ENCODE data around the gene SH3RF1. TPM values are rescaled to one million over a fixed set of nuclear protein-coding genes. Genes with fewer than 3 reads are reported as not detected.

Gene SH3RF1
- total RNA-seq, 2 donors from 2014 or later = 0.43 to 0.82 TPM

DNA sequence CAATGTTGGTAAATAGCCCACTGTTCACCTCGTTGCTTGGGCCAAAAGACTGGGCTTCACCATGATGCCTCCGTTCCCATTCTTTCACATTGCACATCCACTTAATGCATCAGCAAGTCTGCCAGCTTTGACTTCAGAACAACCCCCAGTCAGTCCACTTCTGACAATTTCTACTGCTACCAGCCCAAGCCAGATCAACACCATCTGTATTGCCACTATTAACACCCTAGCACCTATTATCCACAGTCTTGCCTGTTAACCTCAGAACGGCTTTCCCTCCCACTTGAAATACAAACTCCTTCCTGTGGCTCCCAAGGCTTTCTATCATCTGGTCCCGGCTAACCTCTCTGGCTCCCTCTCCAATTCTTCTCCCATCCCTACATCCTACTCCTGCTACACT lies 95.7 kb downstream of the SH3RF1 start:
- ATAC-seq (no peak), DNase-seq (ENCODE audit: low spot score in 2 of 2) (no peak)
- H3K36me3 Mint-ChIP-seq = no peaks in the 10 kb centered on the region
- no peaks in the 10 kb centered on the region for H3K9me3 Mint-ChIP-seq
- no peak overlapping the region for H3K27ac Mint-ChIP-seq

DNA sequence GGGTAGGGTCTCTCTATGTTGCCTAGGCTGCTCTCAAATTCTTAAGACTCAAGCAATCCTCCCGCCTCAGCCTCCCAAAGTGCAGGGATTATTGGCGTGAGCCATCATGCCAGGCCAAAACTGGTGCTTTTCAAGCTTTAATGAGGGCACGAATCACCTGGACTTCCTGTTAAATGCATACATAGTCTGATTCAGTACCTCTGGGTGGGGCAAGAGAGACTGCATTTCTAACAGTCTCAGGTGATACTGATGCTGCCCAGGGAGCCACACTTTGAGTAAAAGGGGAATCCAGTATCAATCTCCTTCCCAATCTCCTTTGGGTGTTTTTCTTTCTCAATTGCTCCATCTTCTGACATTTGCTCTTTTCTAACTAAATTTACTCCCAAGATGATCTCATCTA lies 96.5 kb downstream of the SH3RF1 start:
- DNase-seq (ENCODE audit: low spot score in 2 of 2) = no peak
- H3K36me3 Mint-ChIP-seq = no peaks in the 10 kb centered on the region

DNA sequence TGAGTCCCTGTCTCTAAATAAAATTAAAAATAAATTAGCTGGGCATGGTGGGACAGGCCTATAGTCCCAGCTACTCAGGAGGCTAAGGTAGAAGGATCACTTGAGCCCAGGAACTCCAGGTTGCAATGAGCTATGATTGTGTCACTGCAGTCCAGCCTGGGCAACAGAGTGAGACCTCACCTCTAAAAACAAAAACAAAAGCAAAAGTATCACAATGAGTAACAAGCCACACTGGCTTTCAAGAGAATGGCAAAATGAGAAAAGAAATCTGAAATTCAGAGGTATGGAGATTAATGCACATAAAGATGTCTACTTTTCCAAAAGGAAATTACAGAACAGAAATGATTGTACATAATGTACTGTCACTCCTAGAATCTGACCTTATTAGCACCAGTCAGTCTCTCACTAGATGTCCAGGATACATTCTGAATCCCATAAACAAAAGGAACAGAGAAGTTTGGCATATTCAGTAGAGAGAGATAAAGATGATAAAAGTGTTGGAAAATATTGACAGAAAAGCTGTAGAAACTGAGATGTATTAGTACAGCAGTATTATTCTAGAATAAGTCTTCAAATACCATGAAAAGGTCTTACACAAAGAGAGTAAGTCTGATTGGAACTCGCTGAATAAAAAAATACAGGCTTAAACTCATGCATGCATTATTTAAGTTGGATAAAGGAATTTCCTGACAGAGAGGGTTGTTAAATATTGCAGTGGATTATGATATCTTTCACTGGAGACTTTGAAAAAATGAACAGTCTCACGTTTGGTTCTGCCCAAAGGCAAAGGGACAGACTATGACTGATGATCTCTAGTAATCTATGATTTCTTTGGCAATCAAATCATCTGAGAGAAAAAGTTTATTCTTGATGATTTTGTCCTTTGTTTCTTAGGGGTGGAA lies 102.5 kb downstream of the SH3RF1 start:
- DNase-seq (ENCODE audit: low spot score in 2 of 2) (no peak), ATAC-seq (peak in 1 of 2 donors; percentile 61)
- no peak overlapping the region for H3K27ac Mint-ChIP-seq
- no peaks in the 10 kb centered on the region for H3K9me3 Mint-ChIP-seq
- H3K36me3 Mint-ChIP-seq = no peaks in the 10 kb centered on the region

More for the DNA sequence above, 96.5 kb downstream of the SH3RF1 start:
- ATAC-seq = no peak
- Mint-ChIP-seq H3K9me3 (no peaks in the 10 kb centered on the region), H3K27ac (no peak overlapping the region)

DNA sequence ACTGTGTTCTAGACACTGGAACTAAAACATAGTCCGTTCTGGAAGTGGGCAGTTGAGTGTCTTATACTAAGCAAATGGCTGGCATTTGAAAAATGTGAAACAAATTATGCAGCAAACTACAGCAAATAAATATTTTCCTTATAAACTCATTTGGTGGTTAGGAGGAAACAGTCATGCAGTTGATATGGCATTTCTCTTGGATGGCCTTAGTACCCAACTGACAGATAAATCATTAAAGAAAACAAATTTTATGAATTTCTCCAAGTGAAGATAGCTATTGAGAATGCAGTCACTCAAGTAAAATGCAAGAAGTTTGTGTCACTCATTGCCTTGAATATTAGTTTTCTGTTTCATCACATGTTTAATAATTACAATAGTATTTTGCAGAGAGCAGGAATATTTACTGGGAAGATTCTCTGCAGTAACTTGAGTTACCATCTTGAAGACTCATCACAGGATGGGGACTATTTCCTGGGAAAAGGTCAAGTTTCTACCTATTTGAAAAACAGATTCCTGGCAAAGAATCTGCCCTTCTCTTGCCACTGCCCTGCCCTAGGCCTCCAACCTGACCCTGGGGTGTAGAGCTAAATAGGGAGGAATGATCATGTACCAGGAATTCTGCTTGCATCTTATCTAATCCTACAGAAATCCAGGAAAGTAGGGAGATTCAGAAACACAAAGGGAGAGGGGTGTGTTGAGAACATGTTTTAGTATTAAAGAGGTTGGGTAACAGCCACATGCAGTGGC lies 105.9 kb downstream of the SH3RF1 start:
- no peak for ATAC-seq
- no peaks in the 10 kb centered on the region for H3K36me3 Mint-ChIP-seq
- no peaks in the 10 kb centered on the region for H3K9me3 Mint-ChIP-seq
- H3K27ac Mint-ChIP-seq = peak overlapping the region in 1 of 2 donors; percentile 25
- no peak for DNase-seq (ENCODE audit: low spot score in 2 of 2)

DNA sequence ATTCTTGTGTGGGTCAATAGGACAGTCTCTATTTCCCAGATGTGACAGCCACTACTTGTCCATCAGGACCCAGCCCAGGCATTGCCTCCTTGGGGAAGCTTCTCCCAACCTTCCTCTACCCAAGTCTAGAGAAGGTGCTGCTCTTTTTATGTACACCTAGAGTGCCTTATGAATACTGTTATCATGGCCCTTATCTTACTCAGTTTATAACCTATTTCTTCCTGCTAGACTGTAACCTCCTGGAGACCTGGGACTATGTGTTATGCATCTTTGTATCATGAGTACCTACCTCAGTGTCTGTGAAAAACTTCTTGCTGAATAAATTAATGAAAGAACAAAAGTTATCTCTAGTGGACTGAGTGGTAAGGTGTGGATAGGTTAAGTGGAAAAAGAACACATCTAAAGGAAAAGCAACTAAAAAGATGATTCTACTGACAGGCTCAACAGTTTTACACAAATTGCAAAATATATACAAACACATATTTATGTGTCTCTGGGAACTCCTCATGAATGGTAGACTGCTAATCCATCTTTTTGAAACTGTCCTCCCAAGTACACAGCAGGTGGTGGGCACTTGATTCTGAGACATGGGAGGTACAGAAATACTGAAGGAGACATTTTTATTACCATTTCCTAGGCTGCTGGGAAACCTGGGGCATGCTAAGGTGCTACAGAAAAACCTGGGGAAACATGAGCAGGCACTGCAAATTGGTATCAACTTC lies 106.6 kb downstream of the SH3RF1 start:
- ATAC-seq (no peak), DNase-seq (ENCODE audit: low spot score in 2 of 2) (no peak)
- Mint-ChIP-seq H3K27ac (no peak overlapping the region), H3K36me3 (no peaks in the 10 kb centered on the region), H3K9me3 (no peaks in the 10 kb centered on the region)

DNA sequence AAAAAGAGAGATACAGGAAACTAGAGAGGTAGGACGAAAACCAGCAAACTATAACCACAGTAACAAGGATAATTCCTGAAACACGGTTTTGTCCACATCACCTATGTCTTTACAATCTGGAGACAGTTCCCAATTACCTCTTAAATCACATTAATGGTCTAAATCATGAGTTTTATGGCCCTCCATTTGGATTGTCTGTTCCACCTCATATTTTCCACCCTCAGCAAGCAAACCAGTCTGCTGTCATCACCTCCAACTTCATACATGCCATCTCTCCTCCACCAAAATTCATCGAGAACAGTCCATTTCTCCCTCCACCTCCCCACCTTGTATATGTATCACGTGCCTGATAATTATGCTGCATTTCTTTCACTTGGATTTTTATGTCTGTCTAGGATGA lies 107.3 kb downstream of the SH3RF1 start:
- no peak for ATAC-seq
- H3K9me3 Mint-ChIP-seq = no peaks in the 10 kb centered on the region
- H3K36me3 Mint-ChIP-seq = no peaks in the 10 kb centered on the region

DNA sequence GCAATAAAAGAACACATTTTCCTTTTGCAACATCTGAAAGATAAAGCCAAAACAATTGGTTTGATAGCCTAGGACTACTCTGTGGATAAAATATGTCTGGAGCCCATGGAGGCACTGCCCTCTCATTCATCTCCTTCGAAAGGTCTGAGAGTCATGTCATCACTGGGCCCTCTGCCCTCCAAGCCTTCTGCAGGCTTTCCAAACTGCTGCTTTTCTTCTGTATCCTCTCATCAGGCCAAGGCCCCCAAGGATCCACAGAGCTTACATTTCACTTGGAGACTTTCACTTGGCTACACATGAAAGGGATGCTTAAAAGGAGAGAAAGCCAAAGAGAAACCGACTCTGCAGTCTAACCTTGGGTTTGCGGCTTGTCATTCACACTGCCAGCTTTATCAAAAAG lies 109.9 kb downstream of the SH3RF1 start:
- H3K27ac Mint-ChIP-seq = no peak overlapping the region
- no peaks in the 10 kb centered on the region for H3K36me3 Mint-ChIP-seq
- no peak for DNase-seq (ENCODE audit: low spot score in 2 of 2)
- ATAC-seq = no peak
- H3K9me3 Mint-ChIP-seq = no peaks in the 10 kb centered on the region

More for the DNA sequence above, 107.3 kb downstream of the SH3RF1 start:
- no peak overlapping the region for H3K27ac Mint-ChIP-seq
- DNase-seq (ENCODE audit: low spot score in 2 of 2) = no peak

DNA sequence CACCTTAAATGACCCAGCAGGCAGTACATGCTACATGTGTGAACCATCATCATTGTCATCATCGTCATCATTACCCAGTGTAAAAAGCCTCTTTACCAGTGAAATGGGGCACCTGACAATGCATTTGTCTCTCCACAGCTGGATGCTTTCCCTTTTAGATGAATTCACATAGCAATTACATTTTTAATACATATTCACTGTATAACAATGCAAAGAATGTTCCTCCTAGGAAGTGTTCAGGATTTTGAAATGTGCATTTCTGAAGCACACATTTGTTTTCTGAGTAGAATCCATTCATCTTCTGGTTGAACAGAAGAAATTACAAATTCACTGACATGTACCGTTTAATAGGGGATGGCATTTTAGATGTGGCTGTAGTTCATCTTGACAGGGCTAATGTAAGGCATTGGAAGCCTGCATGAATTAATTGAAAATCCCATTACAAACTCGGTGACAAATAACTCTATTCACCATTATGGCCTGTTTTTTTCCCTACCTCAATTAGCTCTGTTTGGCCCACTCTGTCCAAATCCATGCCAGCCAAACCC lies 111.1 kb downstream of the SH3RF1 start:
- H3K27ac Mint-ChIP-seq = no peak overlapping the region
- H3K36me3 Mint-ChIP-seq = no peaks in the 10 kb centered on the region
- no peak for ATAC-seq
- no peaks in the 10 kb centered on the region for H3K9me3 Mint-ChIP-seq
- DNase-seq (ENCODE audit: low spot score in 2 of 2) = no peak

DNA sequence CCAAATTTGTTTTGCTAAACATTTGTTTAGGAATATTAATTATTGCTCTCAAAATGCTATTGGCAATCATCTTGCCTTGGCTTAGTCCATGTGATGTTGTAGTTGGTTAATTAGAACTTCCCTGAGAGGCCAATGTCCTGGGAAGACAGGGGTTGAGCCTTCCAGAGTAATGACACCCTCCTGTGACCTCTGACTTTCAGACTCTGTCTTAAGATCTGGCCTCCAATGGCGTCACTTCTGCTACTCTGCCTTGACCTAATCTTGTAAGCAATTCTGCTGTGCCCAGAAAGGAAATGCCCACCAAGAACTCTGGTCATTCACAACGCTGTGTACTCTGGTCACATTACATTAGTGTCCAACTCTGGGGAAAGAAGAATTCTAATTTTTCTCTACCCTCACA lies 111.9 kb downstream of the SH3RF1 start:
- H3K27ac Mint-ChIP-seq = no peak overlapping the region
- ATAC-seq = no peak

DNA sequence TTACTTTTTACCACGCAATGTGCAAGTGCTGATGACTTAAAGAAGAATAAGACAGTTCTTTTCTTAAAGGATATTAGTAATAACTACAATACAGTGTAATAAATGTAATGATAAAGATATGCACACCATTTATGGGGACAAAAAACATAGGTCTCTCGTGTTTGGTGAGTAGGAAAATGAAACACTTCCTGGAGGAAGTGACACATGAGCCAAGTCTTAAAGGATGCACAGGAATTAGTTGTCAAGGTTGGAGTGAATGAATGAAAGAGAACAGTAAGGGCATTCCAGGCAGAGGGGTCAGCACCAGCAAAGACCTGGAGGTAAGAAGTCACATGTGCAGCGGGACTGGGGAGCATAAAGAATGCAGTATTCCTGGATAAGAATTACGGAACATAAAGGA lies 112.7 kb downstream of the SH3RF1 start:
- Mint-ChIP-seq H3K9me3 (no peaks in the 10 kb centered on the region), H3K27ac (no peak overlapping the region)
- no peak for ATAC-seq

More for the DNA sequence above, 111.9 kb downstream of the SH3RF1 start:
- DNase-seq (ENCODE audit: low spot score in 2 of 2) = no peak
- Mint-ChIP-seq H3K36me3 (no peaks in the 10 kb centered on the region), H3K9me3 (no peaks in the 10 kb centered on the region)

DNA sequence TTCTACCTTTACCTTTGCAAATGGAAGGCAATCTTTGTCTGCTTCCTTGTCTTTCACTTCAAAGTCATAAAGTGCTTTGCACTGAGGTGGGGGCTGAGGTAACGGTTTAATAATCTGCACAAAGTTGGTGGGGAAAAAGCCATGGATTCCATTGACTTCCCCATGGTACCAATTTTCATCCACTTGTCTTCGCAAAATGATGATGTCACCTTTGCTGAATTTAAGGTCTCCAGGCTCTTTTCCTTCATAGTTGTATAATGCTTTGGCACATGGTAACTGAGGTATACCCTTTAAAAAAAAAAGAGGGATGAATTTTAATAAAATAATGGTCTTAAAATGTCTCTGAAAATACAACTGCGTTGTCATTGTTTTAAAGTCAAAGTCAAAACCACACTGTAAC lies 114.4 kb downstream of the SH3RF1 start:
- Mint-ChIP-seq H3K36me3 (no peaks in the 10 kb centered on the region), H3K27ac (no peak overlapping the region)
- no peak for DNase-seq (ENCODE audit: low spot score in 2 of 2)

More for the DNA sequence above, 112.7 kb downstream of the SH3RF1 start:
- no peak for DNase-seq (ENCODE audit: low spot score in 2 of 2)
- H3K36me3 Mint-ChIP-seq = no peaks in the 10 kb centered on the region

DNA sequence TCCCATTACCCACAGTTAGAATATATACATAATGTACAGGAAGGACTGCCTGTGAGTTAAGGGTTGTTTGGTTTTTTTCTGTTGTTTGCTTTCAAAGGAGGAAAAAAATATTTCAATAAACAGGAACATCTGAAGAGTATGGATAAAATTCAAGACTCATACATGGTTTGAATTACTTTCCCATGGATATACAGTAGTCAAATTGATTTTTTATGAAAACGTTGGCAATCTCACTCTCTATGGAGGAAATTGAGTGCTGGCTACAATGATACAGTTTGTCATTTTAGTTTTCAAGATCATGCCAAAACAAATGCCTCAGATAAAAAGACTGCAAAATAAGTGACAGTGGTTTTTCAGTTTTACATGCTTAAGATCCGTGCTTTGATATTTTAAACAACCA lies 116.6 kb downstream of the SH3RF1 start:
- DNase-seq (ENCODE audit: low spot score in 2 of 2) = no peak
- Mint-ChIP-seq H3K9me3 (no peaks in the 10 kb centered on the region), H3K27ac (no peak overlapping the region)

More for the DNA sequence above, 114.4 kb downstream of the SH3RF1 start:
- ATAC-seq = no peak
- H3K9me3 Mint-ChIP-seq = no peaks in the 10 kb centered on the region

DNA sequence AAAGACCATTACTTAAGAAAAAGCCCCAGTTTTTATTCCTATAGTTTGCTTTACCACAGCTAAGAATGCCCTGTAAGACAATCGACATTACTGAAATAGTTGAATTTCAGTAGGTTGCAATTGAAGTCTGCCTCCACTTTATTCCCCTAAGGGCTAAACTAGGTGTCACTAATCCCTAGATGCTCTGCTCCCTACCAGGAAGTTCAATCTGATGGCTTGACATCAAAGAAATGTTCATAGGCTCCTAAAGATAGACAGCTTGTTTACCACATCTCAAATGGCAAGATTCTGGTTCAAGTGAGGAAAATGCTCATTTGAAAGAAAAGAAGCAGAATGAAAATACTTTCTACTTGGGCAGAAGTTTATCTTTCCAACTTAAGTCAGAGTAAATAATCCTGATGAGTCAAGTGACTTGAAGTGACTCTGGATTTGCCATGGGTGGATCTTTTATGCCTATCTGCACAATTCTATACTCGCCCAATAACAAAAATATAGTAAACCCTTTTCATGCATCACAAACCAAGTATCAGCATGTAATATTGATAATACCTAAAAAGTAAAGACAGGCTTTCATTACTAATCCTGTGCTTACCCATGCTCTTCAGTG lies 117.2 kb downstream of the SH3RF1 start:
- Mint-ChIP-seq H3K9me3 (no peaks in the 10 kb centered on the region), H3K36me3 (no peaks in the 10 kb centered on the region), H3K27ac (no peak overlapping the region)
- DNase-seq (ENCODE audit: low spot score in 2 of 2) (no peak), ATAC-seq (no peak)

More for the DNA sequence above, 116.6 kb downstream of the SH3RF1 start:
- H3K36me3 Mint-ChIP-seq = no peaks in the 10 kb centered on the region
- no peak for ATAC-seq

DNA sequence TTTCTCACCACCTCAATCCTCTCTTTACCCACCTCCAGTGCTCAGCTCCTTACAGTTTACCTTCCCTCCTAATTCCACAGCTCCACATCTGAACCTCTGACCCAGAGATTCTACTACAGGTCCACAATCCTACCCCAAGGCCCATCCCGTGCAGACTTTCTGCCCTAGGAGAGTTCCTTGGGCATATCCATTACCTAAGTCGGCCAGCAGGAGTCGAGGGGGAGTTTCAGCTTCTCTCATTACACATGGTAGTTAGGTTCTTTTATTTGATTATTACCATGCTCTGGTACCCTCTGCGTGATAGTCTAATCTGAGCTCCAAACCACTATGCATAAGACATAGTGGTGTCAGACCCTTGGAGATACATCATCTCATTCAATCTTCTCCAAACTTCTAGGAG lies 117.9 kb downstream of the SH3RF1 start:
- H3K9me3 Mint-ChIP-seq = no peaks in the 10 kb centered on the region
- no peaks in the 10 kb centered on the region for H3K36me3 Mint-ChIP-seq
- ATAC-seq (no peak), DNase-seq (ENCODE audit: low spot score in 2 of 2) (no peak)
- H3K27ac Mint-ChIP-seq = no peak overlapping the region

DNA sequence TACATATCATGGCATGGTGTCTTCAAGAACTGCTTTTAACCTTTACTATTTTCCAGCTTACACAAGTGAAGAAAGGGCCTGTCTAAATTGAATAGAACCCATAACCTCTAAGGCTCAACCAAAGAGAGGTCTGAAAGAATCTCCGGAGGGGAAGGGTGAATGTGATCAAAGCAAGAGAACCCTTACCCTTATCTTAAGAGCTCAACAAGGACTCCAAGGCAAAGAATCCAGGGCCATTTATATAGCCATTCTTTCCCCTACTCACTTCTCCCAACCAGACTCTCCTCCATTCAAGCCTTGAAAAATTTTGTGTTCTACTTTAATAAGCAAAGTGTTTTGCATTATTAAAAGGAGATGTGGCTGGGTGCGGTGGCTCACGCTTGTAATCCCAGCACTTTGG lies 118.7 kb downstream of the SH3RF1 start:
- Mint-ChIP-seq H3K36me3 (no peaks in the 10 kb centered on the region), H3K27ac (no peak overlapping the region), H3K9me3 (no peaks in the 10 kb centered on the region)
- ATAC-seq = no peak
- DNase-seq (ENCODE audit: low spot score in 2 of 2) = no peak

DNA sequence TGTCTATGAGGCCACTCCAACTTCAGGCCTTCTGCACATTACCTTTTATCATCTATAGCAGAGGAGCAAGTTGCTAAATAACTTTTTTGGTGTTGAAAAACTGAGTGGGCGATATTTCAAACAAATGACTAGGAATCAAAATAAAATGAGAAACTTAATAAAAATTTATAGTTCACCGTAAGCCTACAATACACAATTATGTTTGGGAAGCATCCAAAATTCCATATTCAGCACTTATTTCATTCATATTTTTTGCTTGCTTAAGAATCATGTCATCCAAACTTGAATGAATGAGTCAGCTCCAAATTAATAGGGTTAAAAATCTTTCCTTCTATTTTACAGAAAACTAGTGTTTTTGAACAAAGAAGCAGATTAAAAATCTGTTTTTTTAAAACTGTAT lies 119.1 kb downstream of the SH3RF1 start:
- Mint-ChIP-seq H3K9me3 (no peaks in the 10 kb centered on the region), H3K27ac (no peak overlapping the region), H3K36me3 (no peaks in the 10 kb centered on the region)
- ATAC-seq = no peak
- DNase-seq (ENCODE audit: low spot score in 2 of 2) = no peak
